Activated CD4-positive, alpha-beta T cell treated with anti-CD3 and anti-CD28 coated beads, Interleukin-2, amount 10 ng/mL, durations not matched to agents 24 days and 14 days (primary cell): Measurements from ENCODE around the gene PAX3. TPM values are rescaled to one million over a fixed set of nuclear protein-coding genes. Genes with fewer than 3 reads are reported as not detected.

Experiments used
- DNase-seq: peaks from one replicate; pipeline ENCODE4 v3.0.0; 2022
- H3K27ac Mint-ChIP-seq: one replicate; pipeline ENCODE4 v1.8.0; 2022; ENCODE audit warnings: mild to moderate bottlenecking, mixed read lengths
- H3K27me3 Mint-ChIP-seq: one replicate; pipeline ENCODE4 v1.8.0; 2022; ENCODE audit warnings: mixed read lengths
- H3K36me3 Mint-ChIP-seq: one replicate; pipeline ENCODE4 v1.8.0; 2022; ENCODE audit warnings: low read depth, mild to moderate bottlenecking, mixed read lengths
- H3K4me1 Mint-ChIP-seq: one replicate; pipeline ENCODE4 v1.8.0; 2021; ENCODE audit warnings: mixed read lengths
- H3K4me3 Mint-ChIP-seq: one replicate; pipeline ENCODE4 v1.8.0; 2022; ENCODE audit warnings: mild to moderate bottlenecking, moderate library complexity, mixed read lengths
- H3K9me3 Mint-ChIP-seq: one replicate; pipeline ENCODE4 v1.8.0; 2021; ENCODE audit warnings: mixed read lengths
- intact Hi-C: fragments of 100-400 bp; cut with micrococcal nuclease; formaldehyde crosslinking; loops from one replicate; pipeline ENCODE4 v1.15.1; 2023
- total RNA-seq: library from RNA; stranded (reverse); gene quantifications from 2 replicates; pipeline ENCODE4 v1.2.3, GENCODE V29; 2022

PAX3 gene
- total RNA-seq, 1 donor from 2014 or later: not detected

DNA sequence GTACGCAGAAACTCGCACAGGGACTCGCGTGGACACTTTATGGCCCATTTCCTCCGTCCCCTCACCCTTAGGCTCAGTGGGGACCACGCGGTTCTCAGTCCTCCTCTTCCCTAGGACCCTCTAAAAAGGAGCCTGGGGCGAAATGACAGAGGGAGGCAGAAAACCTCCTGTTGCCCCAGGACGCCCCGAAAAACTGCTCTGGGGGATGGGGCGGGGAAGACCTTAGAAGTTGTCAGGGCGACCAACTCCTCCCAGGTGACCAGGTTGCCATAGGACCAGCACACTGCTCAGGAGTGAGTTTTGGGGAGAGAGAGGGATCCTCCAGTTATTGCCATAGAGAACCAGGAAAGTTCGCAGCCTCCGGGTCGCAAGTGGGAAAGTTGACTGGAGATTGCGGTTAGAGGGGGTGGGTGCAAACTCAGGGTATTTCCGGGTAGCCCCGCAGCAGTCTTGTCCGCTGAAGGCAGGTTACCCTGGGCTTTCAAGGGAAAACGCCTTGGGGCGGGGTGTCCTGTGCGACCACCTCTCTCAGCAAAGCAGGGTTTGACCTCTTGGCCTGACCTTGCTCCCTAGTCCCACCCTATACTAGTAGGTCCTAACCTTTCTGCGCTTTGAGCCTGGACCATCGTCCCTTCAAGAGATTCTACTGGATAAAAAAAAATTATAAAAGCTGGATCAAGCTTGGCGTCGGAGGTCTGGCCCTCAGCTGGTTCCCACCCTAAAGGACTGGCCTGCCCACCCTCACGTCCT, 7.8 kb upstream of the PAX3 start:
- H3K9me3 Mint-ChIP-seq: peaks cover 31% of the 10 kb centered on the region
- H3K4me1 Mint-ChIP-seq: peaks cover 17% of the 10 kb centered on the region
- no peak for DNase-seq
- peak overlapping the region; percentile 83 for H3K4me3 Mint-ChIP-seq
- peaks cover 97% of the 10 kb centered on the region for H3K27me3 Mint-ChIP-seq
- intact Hi-C loops: no loop called here
- H3K36me3 Mint-ChIP-seq: peaks cover 13% of the 10 kb centered on the region
- H3K27ac Mint-ChIP-seq: peak overlapping the region; percentile 53

DNA sequence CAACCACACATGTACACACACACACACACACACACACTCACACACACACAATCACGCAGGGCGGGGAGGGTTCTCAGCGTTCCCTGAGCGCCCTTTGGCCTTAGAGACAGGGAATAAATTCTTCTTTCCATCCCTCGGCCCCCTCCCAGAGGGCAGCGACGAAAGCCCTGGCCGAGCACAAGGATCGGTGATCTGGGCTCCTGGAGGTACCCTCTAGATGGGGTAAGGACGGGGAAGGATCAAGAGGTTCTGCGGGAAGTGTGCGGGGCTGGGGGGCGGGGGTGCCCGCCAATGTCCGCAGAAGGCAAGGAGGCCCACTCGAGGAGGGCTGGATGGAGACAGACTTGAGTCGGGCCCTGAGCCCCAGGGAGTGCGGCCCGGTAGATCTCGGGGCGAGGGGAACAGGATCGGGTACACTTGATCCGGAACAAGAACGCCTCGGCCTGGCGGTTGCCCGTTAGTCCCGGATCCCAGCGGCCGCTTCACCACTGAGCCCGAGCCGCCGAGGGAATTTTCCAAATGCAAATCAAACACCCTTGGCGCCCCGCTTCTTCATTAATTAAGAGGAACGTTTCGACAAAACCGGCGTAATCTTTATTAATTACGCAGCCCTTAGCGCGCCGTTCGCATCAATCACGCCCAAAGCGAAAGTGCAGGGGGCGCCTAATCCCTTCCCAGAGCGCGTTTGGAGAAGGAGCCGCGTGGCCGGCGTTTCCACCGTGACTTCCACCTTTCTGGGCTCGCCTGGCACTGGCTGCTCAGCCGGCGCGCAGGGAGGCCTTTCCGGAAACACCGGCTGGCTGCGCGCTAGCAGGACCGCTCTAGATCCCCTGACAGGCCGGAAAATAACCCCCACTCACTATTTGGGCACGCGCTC, 7.0 kb upstream of the PAX3 start:
- no peak for DNase-seq
- H3K9me3 Mint-ChIP-seq: peaks cover 31% of the 10 kb centered on the region
- H3K4me1 Mint-ChIP-seq: peaks cover 17% of the 10 kb centered on the region
- peaks cover 13% of the 10 kb centered on the region for H3K36me3 Mint-ChIP-seq
- H3K4me3 Mint-ChIP-seq: peak overlapping the region; percentile 83
- peak overlapping the region; percentile 53 for H3K27ac Mint-ChIP-seq
- intact Hi-C loops: loop anchor here (1.0 kb wide), 1 partner anchor 8 kb away; no protein-coding TSS in a partner anchor
- peaks cover 95% of the 10 kb centered on the region for H3K27me3 Mint-ChIP-seq

DNA sequence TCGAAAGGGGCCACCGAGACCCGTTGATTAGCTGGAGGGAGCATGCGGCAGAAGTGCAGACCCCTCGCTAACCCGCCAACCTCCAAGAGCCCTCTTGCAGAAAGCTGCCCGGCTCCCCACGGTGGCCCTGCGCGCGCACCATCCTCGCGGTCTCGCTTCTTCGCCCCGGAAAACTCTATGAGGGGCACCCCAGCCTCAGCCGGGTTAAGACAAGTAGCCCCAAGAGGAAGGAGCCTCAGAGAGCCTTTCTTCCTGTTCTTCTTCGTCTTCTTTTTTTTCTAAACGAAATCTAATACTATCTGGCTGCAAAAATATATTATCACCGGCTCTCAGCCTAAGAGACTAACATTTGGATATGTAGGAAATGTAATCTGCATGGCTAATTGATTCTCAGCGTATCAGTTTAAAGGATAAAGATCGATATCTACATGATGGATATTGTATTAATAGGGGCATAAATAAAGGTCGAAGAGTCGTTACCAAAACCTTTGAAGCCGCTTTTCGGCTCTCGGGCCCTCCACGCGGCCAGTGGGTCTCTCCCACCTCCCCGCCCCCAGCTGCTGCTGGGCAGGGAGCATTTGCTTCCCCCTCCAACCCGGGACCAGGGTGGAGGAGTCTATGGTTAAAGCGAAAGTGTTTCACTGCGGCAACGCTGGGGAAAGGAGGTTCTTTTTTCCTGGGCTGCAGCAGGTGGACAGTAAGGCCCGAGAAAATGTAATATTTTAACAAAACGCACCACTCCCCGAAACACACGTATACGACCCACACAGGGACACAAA, 6.1 kb upstream of the PAX3 start:
- H3K27ac Mint-ChIP-seq: peak overlapping the region; percentile 47
- H3K27me3 Mint-ChIP-seq: peaks cover 95% of the 10 kb centered on the region
- intact Hi-C loops: loop anchor here (1.0 to 5.0 kb wide), 2 partner anchors 8 to 63 kb away; no protein-coding TSS in a partner anchor
- peaks cover 17% of the 10 kb centered on the region for H3K4me1 Mint-ChIP-seq
- peaks cover 13% of the 10 kb centered on the region for H3K36me3 Mint-ChIP-seq
- H3K9me3 Mint-ChIP-seq: peaks cover 28% of the 10 kb centered on the region
- DNase-seq: no peak
- H3K4me3 Mint-ChIP-seq: peak overlapping the region; percentile 83

GRCh38 chr2:222303828-222304736, 5.3 kb upstream of the PAX3 start:
- H3K9me3 Mint-ChIP-seq: peaks cover 29% of the 10 kb centered on the region
- H3K27ac Mint-ChIP-seq: peak overlapping the region; percentile 76
- peak; percentile 55 for DNase-seq
- H3K36me3 Mint-ChIP-seq: peaks cover 17% of the 10 kb centered on the region
- intact Hi-C loops: loop anchor here (5.0 kb wide), 1 partner anchor 62 kb away; no protein-coding TSS in a partner anchor
- peaks cover 95% of the 10 kb centered on the region for H3K27me3 Mint-ChIP-seq
- peaks cover 21% of the 10 kb centered on the region for H3K4me1 Mint-ChIP-seq
- H3K4me3 Mint-ChIP-seq: peak overlapping the region; percentile 45

DNA sequence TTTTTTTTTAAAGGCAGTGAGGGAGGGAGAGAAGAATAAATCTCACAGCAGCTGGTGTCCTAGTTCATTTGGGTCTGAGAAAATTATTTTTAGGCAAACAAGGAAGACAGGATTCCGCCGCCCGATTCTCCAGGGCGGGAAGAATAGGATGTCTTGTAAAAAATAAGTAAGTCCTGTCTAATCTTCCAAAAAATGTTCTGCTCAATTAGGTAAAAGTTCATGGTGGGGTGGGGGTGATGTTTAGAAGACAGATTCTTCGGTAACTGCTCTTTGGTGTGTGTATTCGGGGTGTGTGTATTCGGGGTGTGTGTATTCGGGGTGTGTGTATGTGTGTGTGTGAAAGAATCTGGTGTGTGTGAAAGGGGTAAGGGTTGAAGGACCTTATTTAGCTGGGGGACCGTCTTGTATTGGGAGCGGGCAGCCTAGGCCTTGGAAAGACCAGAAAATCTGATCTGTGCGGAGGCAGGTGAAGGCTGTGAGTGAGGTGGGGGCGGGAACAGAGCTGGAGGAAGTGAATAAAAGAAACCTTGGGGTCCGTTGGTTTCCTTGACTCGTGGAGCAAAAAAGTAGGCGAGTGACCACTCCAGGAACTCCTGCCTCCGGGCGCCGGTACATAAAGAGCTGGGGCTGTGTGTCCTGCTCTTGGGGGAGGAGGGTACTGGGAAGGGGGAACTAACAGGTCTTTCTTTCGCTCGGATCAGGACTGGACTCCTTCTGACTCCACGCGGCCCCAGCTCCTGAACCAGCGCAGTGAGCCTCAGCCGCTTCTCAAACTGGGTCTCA, 4.4 kb upstream of the PAX3 start:
- Mint-ChIP-seq H3K27ac (peak overlapping the region; percentile 64), H3K4me1 (peaks cover 23% of the 10 kb centered on the region), H3K4me3 (peak overlapping the region; percentile 27), H3K9me3 (peaks cover 28% of the 10 kb centered on the region), H3K27me3 (peaks cover 92% of the 10 kb centered on the region), H3K36me3 (peaks cover 16% of the 10 kb centered on the region)
- intact Hi-C loops: loop anchor here (5.0 kb wide), 1 partner anchor 61 kb away; no protein-coding TSS in a partner anchor
- no peak for DNase-seq

GRCh38 chr2:222302178-222303018, 3.6 kb upstream of the PAX3 start:
- H3K4me3 Mint-ChIP-seq: no peak overlapping the region
- peaks cover 28% of the 10 kb centered on the region for H3K9me3 Mint-ChIP-seq
- peaks cover 16% of the 10 kb centered on the region for H3K36me3 Mint-ChIP-seq
- intact Hi-C loops: loop anchor here (1.0 to 5.0 kb wide), 2 partner anchors 11 to 60 kb away; no protein-coding TSS in a partner anchor
- peaks cover 23% of the 10 kb centered on the region for H3K4me1 Mint-ChIP-seq
- no peak overlapping the region for H3K27ac Mint-ChIP-seq
- no peak for DNase-seq
- peaks cover 91% of the 10 kb centered on the region for H3K27me3 Mint-ChIP-seq

DNA sequence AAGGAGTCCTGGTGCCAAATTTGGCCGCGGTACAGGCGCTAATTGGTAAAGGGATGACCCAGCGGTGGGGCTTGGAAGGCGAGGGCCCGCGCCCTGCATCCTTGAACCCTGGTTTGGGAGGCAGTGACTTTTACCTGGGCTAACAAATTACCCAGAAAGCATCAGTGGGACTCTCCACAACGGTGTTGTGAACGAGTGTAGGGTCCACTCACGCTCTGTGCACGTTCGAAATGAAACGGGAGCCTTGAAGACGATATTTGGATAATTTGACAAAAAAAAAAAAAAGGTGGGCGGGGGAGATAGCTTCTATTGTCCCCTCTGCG, 3.0 kb upstream of the PAX3 start:
- Mint-ChIP-seq H3K4me3 (no peak overlapping the region), H3K36me3 (peaks cover 16% of the 10 kb centered on the region), H3K4me1 (peaks cover 23% of the 10 kb centered on the region), H3K27ac (no peak overlapping the region), H3K27me3 (peaks cover 91% of the 10 kb centered on the region), H3K9me3 (peaks cover 28% of the 10 kb centered on the region)
- no peak for DNase-seq
- intact Hi-C loops: loop anchor here (1.0 to 5.0 kb wide), 2 partner anchors 12 to 59 kb away; no protein-coding TSS in a partner anchor

DNA sequence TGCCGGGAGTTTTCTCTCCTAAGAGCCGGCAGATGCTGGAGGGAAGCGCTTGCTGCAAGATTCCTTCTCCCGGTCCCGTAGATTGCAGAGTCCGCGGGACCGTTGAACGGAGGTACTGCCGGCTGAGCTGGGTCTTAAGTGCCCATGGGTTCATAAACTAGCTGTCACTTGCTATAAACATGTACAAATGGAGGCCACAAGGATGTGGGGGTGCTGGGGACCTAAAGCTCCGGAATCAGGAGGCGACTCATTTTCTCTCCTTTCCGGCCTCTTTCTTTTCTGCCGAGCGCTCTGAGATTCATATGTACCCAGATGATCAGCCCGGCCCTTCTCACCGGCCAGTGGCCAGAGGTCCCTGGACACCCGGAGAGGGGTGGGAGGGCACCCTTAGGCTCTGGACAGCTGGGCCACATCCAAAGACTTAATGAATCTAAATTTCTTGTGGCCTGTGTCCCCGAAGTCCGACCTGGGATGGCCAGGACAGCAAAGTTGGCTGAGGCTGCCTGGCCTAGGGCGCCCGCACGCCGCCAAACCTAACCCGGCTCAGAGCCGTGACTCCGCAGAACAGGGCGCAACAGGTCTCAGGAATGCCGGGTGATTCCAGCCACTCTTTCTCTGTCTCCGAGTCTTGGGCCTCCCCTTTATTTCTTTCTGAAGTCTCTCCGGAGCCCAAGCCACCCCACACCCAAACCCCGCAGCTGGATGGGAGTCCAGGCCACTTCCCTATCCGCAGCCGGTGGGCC, 2.4 kb upstream of the PAX3 start:
- no peak overlapping the region for H3K4me3 Mint-ChIP-seq
- H3K36me3 Mint-ChIP-seq: peaks cover 16% of the 10 kb centered on the region
- peaks cover 28% of the 10 kb centered on the region for H3K9me3 Mint-ChIP-seq
- peaks cover 91% of the 10 kb centered on the region for H3K27me3 Mint-ChIP-seq
- no peak for DNase-seq
- H3K4me1 Mint-ChIP-seq: peaks cover 22% of the 10 kb centered on the region
- intact Hi-C loops: loop anchor here (5.0 kb wide), 1 partner anchor 59 kb away; no protein-coding TSS in a partner anchor
- peak overlapping the region; percentile 45 for H3K27ac Mint-ChIP-seq

DNA sequence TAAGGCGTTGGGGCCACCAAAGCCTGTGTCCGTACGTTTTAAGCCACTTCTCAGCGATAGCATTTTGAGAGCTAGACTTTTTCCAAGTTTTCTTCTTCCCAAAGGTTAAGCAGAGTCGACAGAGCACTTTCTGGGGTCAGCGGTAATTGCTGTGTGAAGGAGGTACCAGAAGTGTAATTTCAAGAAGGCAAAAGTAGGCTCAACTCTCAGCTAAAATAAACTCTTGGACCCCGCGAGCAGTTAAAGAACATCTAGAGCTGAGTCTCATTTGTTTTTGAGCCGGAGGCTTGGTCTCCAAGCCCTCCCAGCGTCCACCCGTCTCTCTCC, 1.9 kb upstream of the PAX3 start:
- Mint-ChIP-seq H3K4me1 (peaks cover 22% of the 10 kb centered on the region), H3K36me3 (peaks cover 16% of the 10 kb centered on the region), H3K27ac (peak overlapping the region; percentile 45), H3K9me3 (peaks cover 28% of the 10 kb centered on the region), H3K27me3 (peaks cover 93% of the 10 kb centered on the region), H3K4me3 (no peak overlapping the region)
- no peak for DNase-seq
- intact Hi-C loops: loop anchor here (5.0 kb wide), 1 partner anchor 58 kb away; no protein-coding TSS in a partner anchor

DNA sequence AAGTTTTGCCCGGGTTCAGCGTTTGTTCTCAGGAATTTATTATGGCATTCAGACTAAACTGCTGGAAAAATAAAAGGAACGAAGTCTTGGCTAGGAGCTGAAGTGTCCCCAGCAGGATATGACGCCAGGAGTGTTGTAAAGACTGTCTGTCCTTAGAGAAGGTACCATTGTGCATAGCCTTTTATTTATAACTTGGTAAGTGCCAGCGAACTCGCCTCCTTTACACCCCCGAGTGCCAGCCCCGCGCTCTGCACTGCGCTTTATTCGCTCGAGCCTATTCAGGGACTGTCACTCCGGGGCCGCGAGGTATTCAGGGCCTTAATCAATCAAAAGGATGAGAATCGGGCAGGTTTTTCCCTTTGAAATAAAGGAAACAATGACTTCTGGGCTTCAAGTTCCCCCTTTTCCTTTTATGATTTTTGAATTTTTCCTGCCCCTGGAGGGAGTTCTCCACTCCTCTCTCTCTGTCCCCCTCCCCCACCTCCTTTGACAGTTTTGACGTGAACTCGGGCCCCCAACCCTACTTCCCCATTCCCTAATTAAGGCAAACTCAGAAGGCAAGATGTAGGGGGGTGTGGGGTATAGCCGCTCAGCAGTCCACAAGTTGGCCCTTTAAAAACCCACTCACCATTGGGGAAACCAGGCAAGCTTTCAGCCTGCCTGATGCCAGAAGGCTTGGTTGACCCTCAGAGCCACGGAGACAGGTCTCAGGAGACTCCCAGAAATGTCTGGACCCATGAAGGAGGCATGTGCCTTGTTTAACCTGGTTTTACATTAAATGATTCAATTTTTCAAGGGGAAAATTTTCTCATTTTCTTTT, 1.3 kb upstream of the PAX3 start:
- intact Hi-C loops: loop anchor here (5.0 kb wide), 1 partner anchor 58 kb away; no protein-coding TSS in a partner anchor
- H3K36me3 Mint-ChIP-seq: peaks cover 15% of the 10 kb centered on the region
- H3K27me3 Mint-ChIP-seq: peaks cover 93% of the 10 kb centered on the region
- H3K27ac Mint-ChIP-seq: peak overlapping the region; percentile 34
- H3K9me3 Mint-ChIP-seq: peaks cover 25% of the 10 kb centered on the region
- H3K4me3 Mint-ChIP-seq: no peak overlapping the region
- H3K4me1 Mint-ChIP-seq: peaks cover 20% of the 10 kb centered on the region
- DNase-seq: no peak
